Endothelial cell of umbilical vein (primary cell): ENCODE results near the gene WBP2. TPM values are rescaled to one million over a fixed set of nuclear protein-coding genes. Genes with fewer than 3 reads are reported as not detected.
"Not testable (repeated sequence)": the region's sequence is repeated elsewhere in the genome, so short reads cannot be mapped to it uniquely, and the experiment has no call there.

Experiments used
- BruUV-seq: library from RNA; stranded (reverse); fragments of 400-500 nt; replicated peaks from 2 replicates; lab custom pipeline; 2021; lab: Mats Ljungman, UMichigan
- CTCF ChIA-PET: fragments of 300-600, 350-600 bp; sonication (Branson Sonifier 250); formaldehyde crosslinking; loops from one replicate; lab custom pipeline; 2021; ENCODE audit warnings: antibody characterized with exemption, inconsistent platforms; lab: Charles Lee
- POLR2A ChIA-PET: fragments of 300-600, 350-600 bp; sonication (Branson Sonifier 250); formaldehyde crosslinking; loops from one replicate; lab custom pipeline; 2021; ENCODE audit warnings: antibody characterized with exemption, inconsistent platforms; lab: Charles Lee
- DNase-seq: peaks from one replicate; pipeline ENCODE4 v3.0.0-alpha.2; 2011; ENCODE audit warnings: low read depth, low spot score
- FAIRE-seq: peaks from 2 replicates; lab custom pipeline; 2011; peaks lifted over from hg19 to GRCh38; lab: Jason Lieb, UNC
- H2AFZ ChIP-seq: 2 replicates; pipeline ENCODE4 v1.6.0; 2012; ENCODE audit warnings: low read depth, low read length, control low read depth, inconsistent platforms
- H3K27ac ChIP-seq: 2 replicates; pipeline ENCODE4 v1.5.1; 2011; ENCODE audit warnings: low read depth, mild to moderate bottlenecking, control low read depth, low read length, moderate library complexity; ENCODE audit not compliant: insufficient read depth
- H3K27me3 ChIP-seq, 2 experiments: 2 replicates each; pipeline versions ENCODE4 v1.6.0 to v1.6.1; 2011; ENCODE audit warnings: low read length in 2 of 2, mixed read lengths in 1 of 2; ENCODE audit not compliant: control insufficient read depth in 2 of 2, insufficient read depth in 2 of 2
- H3K36me3 ChIP-seq, 2 experiments: 2 replicates in 1 of 2; 3 replicates in 1 of 2; pipeline ENCODE4 v1.5.1; 2011; ENCODE audit warnings: low read length in 2 of 2, mild to moderate bottlenecking in 1 of 2, moderate library complexity in 1 of 2; ENCODE audit not compliant: control insufficient read depth in 2 of 2, insufficient read depth in 2 of 2; ENCODE audit errors: extremely low read depth in 1 of 2
- H3K4me1 ChIP-seq: 3 replicates; pipeline ENCODE4 v1.5.1; 2011; ENCODE audit warnings: mild to moderate bottlenecking, low read length; ENCODE audit not compliant: control insufficient read depth, insufficient read depth; ENCODE audit errors: extremely low read depth
- H3K4me2 ChIP-seq: 2 replicates; pipeline ENCODE4 v1.6.1; 2011; ENCODE audit warnings: low read length, control low read depth, mixed read lengths; ENCODE audit not compliant: insufficient read depth
- H3K4me3 ChIP-seq, 3 experiments: fragments of 200-600 bp in 1 of 3; sonication (generic), shearing (Covaris generic) in 1 of 3; replicated peaks in 1 of 3; 2 replicates each; pipeline ENCODE4 v1.5.1; 2011 to 2016; ENCODE audit warnings: control low read depth in 3 of 3, low read length in 3 of 3, mild to moderate bottlenecking in 2 of 3, inconsistent platforms in 1 of 3, low read depth in 1 of 3, moderate library complexity in 1 of 3; ENCODE audit not compliant: insufficient read depth in 1 of 3
- H3K79me2 ChIP-seq: 2 replicates; pipeline ENCODE4 v1.6.0; 2012; ENCODE audit warnings: low read length, inconsistent platforms; ENCODE audit not compliant: control insufficient read depth, insufficient read depth
- H3K9ac ChIP-seq: replicated peaks from 2 replicates; pipeline ENCODE3; 2011; ENCODE audit warnings: low read length, control low read depth; ENCODE audit not compliant: insufficient read depth; ENCODE audit errors: extremely low read depth
- H3K9me1 ChIP-seq: replicated peaks from 3 replicates; pipeline ENCODE4 v1.6.0; 2011; ENCODE audit warnings: mild to moderate bottlenecking, low read length; ENCODE audit not compliant: control insufficient read depth, insufficient read depth; ENCODE audit errors: extremely low read depth
- H3K9me3 ChIP-seq: replicated peaks from 2 replicates; pipeline ENCODE4 v1.5.1; 2012; ENCODE audit warnings: low read length, inconsistent platforms; ENCODE audit not compliant: control insufficient read depth, insufficient read depth
- H4K20me1 ChIP-seq: replicated peaks from 2 replicates; pipeline ENCODE3; 2011; ENCODE audit warnings: mild to moderate bottlenecking, low read length; ENCODE audit not compliant: control insufficient read depth, insufficient read depth; ENCODE audit errors: extremely low read depth
- EZH2 ChIP-seq: IDR thresholded peaks from 2 replicates; pipeline ENCODE4 v1.6.1; 2012; ENCODE audit warnings: borderline replicate concordance, low read depth, mild to moderate bottlenecking, moderate library complexity, low read length, inconsistent platforms; ENCODE audit not compliant: severe bottlenecking
- MAX ChIP-seq: IDR thresholded peaks from 2 replicates; pipeline ENCODE4 v1.6.1; 2011; ENCODE audit not compliant: insufficient read depth, insufficient read length
- POLR2AphosphoS5 ChIP-seq: IDR thresholded peaks from 2 replicates; pipeline ENCODE4 v1.6.1; 2012; ENCODE audit warnings: low read depth, mild to moderate bottlenecking, control low read depth, low read length, moderate library complexity; ENCODE audit not compliant: insufficient read depth
- dilution Hi-C: fragments of 300-500 bp; cut with MboI; formaldehyde crosslinking; loops from one replicate; pipeline ENCODE4 v1.15.0; 2019; ENCODE audit warnings: low sequenced_read_pairs; ENCODE audit not compliant: extremely low pct_ligation_motif_present
- intact Hi-C: fragments of 100-400 bp; cut with micrococcal nuclease; formaldehyde crosslinking; loops from one replicate; pipeline ENCODE4 v1.10.0; 2022
- polyA plus RNA-seq, 4 experiments: library from polyadenylated mRNA; depleted of rRNA in 3 of 4; stranded (reverse) in 3 of 4; unstranded in 1 of 4; fragments of >200 nt; gene quantifications; 2 replicates each; pipeline versions ENCODE4 v1.2.1 to v1.2.3, GENCODE V29; 2011 to 2012; ENCODE audit warnings: missing spikeins in 1 of 4
- total RNA-seq: library from RNA; stranded (reverse); gene quantifications from 2 replicates; pipeline ENCODE4 v1.2.3, GENCODE V29; 2021

WBP2 gene
- total and polyA plus RNA-seq, 2 donors (not counting 3 experiments of a cell fraction or from before 2014, with no cell fraction given), result 81.5 to 126 TPM

- TF ChIP-seq MAX, result no peak
- TF ChIP-seq EZH2, result no peak
- no peak for TF ChIP-seq POLR2AphosphoS5
- no peaks in the 10 kb centered on the region for H3K9me1 ChIP-seq
- H3K4me3 ChIP-seq, result no peak overlapping the region
- H2AFZ ChIP-seq, result no peak overlapping the region
- intact Hi-C loops, result no loop called here
- no peak for DNase-seq
- peaks cover 0 to 30% of the 10 kb centered on the region in 2 experiments for H3K36me3 ChIP-seq
- POLR2A ChIA-PET, result no interaction called here
- no peaks in the 10 kb centered on the region for H3K79me2 ChIP-seq
- no TSS peak for BruUV-seq
- no peaks in the 10 kb centered on the region for H3K9me3 ChIP-seq
- CTCF ChIA-PET, result interaction anchor here (1.0 to 1.5 kb wide), 2 partner anchors 19 to 28 kb away, joined by 3 read pairs; no protein-coding TSS in a partner anchor
- H3K9ac ChIP-seq, result no peak overlapping the region
- H3K4me2 ChIP-seq, result no peak overlapping the region
- H3K27ac ChIP-seq, result no peak overlapping the region
- peaks cover 6% of the 10 kb centered on the region for H3K4me1 ChIP-seq
- no peaks in the 10 kb centered on the region for H3K27me3 ChIP-seq
- dilution Hi-C loops, result no loop called here
- no peak for FAIRE-seq
- H4K20me1 ChIP-seq, result no peaks in the 10 kb centered on the region
Measured at GRCh38 chr17:75811174-75811573, 44.0 kb downstream of the WBP2 start.

DNA sequence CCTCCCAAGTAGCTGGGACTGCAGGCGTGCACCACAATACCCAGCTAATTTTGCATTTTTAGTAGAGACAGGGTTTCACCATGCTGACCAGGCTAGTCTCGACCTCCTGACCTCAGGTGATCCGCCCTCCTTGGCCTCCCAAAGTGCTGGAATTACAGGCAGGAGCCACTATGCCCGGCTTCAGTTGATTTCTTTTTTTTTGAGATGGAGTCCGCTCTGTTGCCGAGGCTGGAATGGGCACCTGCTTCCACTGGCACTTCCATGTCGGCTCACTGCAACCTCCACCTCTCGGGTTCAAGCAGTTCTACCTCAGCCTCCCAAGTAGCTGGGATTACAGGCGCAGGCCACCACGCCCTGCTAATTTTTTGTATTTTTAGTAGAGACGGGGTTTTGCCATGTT is 44.4 kb downstream of the WBP2 start:
- CTCF ChIA-PET, result interaction anchor here (1.0 to 1.5 kb wide), 2 partner anchors 19 to 29 kb away, joined by 3 read pairs; no protein-coding TSS in a partner anchor
- H3K27me3 ChIP-seq, dilution Hi-C loops, H3K4me2 ChIP-seq, H3K79me2 ChIP-seq, H4K20me1 ChIP-seq, intact Hi-C loops, H3K9me1 ChIP-seq, H3K27ac ChIP-seq, FAIRE-seq, H3K4me1 ChIP-seq, POLR2A ChIA-PET, H2AFZ ChIP-seq, H3K9ac ChIP-seq, H3K9me3 ChIP-seq, DNase-seq, H3K4me3 ChIP-seq, BruUV-seq: not testable (repeated sequence)
- H3K36me3 ChIP-seq, result peaks cover 0 to 30% of the 10 kb centered on the region in 2 experiments
